GM23338 (cell line): ENCODE data around the gene GLIS2. TPM values are rescaled to one million over a fixed set of nuclear protein-coding genes. Genes with fewer than 3 reads are reported as not detected.

Experiments used
- ATAC-seq: fragments of 200-7000 bp; cut with Tn5 transposase; 3 replicates; pipeline ENCODE4 v1.9.1; 2020
- DNase-seq: peaks from one replicate; pipeline ENCODE4 v3.0.0-alpha.2; 2015; ENCODE audit warnings: low spot score
- H2AFZ ChIP-seq: fragments of 200-600 bp; sonication (generic); 2 replicates; pipeline ENCODE4 v1.8.0; 2016; ENCODE audit warnings: antibody characterized with exemption, mild to moderate bottlenecking, moderate library complexity
- H3F3A ChIP-seq: fragments of 200-600 bp; sonication (generic); replicated peaks from 2 replicates; pipeline ENCODE4 v1.8.0; 2017; ENCODE audit warnings: antibody characterized with exemption, mixed run types, low read depth
- H3K27ac ChIP-seq: fragments of 200-600 bp; sonication (generic); 2 replicates; pipeline ENCODE4 v1.6.1; 2016; ENCODE audit warnings: low read depth
- H3K27me3 ChIP-seq: fragments of 200-600 bp; sonication (generic); 2 replicates; pipeline ENCODE4 v1.8.0; 2016; ENCODE audit warnings: mild to moderate bottlenecking, mixed run types, moderate library complexity; ENCODE audit not compliant: insufficient read depth
- H3K36me3 ChIP-seq: fragments of 200-600 bp; sonication (generic); 2 replicates; pipeline ENCODE4 v1.8.0; 2016; ENCODE audit warnings: mild to moderate bottlenecking; ENCODE audit not compliant: insufficient read depth
- H3K4me1 ChIP-seq: fragments of 200-600 bp; sonication (generic); 2 replicates; pipeline ENCODE4 v1.8.0; 2016; ENCODE audit warnings: mild to moderate bottlenecking, moderate library complexity; ENCODE audit not compliant: insufficient read depth
- H3K4me2 ChIP-seq: fragments of 200-600 bp; sonication (generic); 2 replicates; pipeline ENCODE4 v1.7.1; 2017; ENCODE audit warnings: mixed run types
- H3K4me3 ChIP-seq: fragments of 200-600 bp; sonication (generic); 2 replicates; pipeline ENCODE4 v1.6.1; 2016; ENCODE audit warnings: mixed run types
- H3K79me2 ChIP-seq: fragments of 200-600 bp; sonication (generic); replicated peaks from 2 replicates; pipeline ENCODE4 v1.8.0; 2017; ENCODE audit warnings: mild to moderate bottlenecking; ENCODE audit not compliant: insufficient read depth
- H3K9me2 ChIP-seq: fragments of 200-600 bp; sonication (generic); 2 replicates; pipeline ENCODE4 v1.8.0; 2017; ENCODE audit not compliant: insufficient read depth
- H4K20me1 ChIP-seq: fragments of 200-600 bp; sonication (generic); replicated peaks from 2 replicates; pipeline ENCODE4 v1.8.0; 2017; ENCODE audit warnings: mild to moderate bottlenecking; ENCODE audit not compliant: insufficient read depth
- H3K27ac Mint-ChIP-seq: 2 replicates; pipeline ENCODE4 v1.8.0; 2020; ENCODE audit warnings: inconsistent platforms, mild to moderate bottlenecking, moderate library complexity, mixed read lengths
- H3K27me3 Mint-ChIP-seq: 3 replicates; pipeline ENCODE4 v1.8.0; 2022; ENCODE audit warnings: low read depth, mild to moderate bottlenecking, moderate library complexity, mixed read lengths, inconsistent platforms; ENCODE audit not compliant: insufficient read depth, poor library complexity
- H3K36me3 Mint-ChIP-seq: 3 replicates; pipeline ENCODE4 v1.8.0; 2021; ENCODE audit warnings: low read depth, mild to moderate bottlenecking, inconsistent platforms, moderate library complexity, mixed read lengths
- H3K4me1 Mint-ChIP-seq: 3 replicates; pipeline ENCODE4 v1.8.0; 2020; ENCODE audit warnings: mild to moderate bottlenecking, inconsistent platforms, mixed read lengths
- H3K4me3 Mint-ChIP-seq: 3 replicates; pipeline ENCODE4 v1.8.0; 2021; ENCODE audit warnings: moderate library complexity, mild to moderate bottlenecking, inconsistent platforms, mixed read lengths
- H3K9me3 Mint-ChIP-seq: 3 replicates; pipeline ENCODE4 v1.8.0; 2020; ENCODE audit warnings: moderate library complexity, mild to moderate bottlenecking, inconsistent platforms, mixed read lengths
- CTCF ChIP-seq, 2 experiments: fragments of 200-600 bp in 1 of 2; sonication (generic) in 1 of 2; conservative IDR thresholded peaks; 2 replicates each; pipeline versions ENCODE4 v1.5.1 to v1.6.1; 2016 to 2017; ENCODE audit warnings: antibody characterized with exemption in 2 of 2, low read depth in 2 of 2, mild to moderate bottlenecking in 2 of 2, moderate library complexity in 1 of 2
- POLR2AphosphoS5 ChIP-seq: IDR thresholded peaks from 2 replicates; pipeline ENCODE4 v1.6.1; 2016; ENCODE audit warnings: antibody characterized with exemption, low read depth
- STAT1 ChIP-seq: IDR thresholded peaks from one replicate; pipeline ENCODE4 v1.6.1; 2016; ENCODE audit warnings: antibody characterized with exemption; ENCODE audit not compliant: unreplicated experiment
- ZNF114 ChIP-seq: fragments of 250-450 bp; sonication (Bioruptor Pico); IDR thresholded peaks from 2 replicates; pipeline ENCODE4 v1.5.0; 2020; ENCODE audit warnings: mild to moderate bottlenecking, moderate library complexity
- ZNF462 ChIP-seq: fragments of 250-450 bp; sonication (Bioruptor Pico); IDR thresholded peaks from 2 replicates; pipeline ENCODE4 v1.5.0; 2020; ENCODE audit warnings: mild to moderate bottlenecking, moderate library complexity
- polyA plus RNA-seq: library from polyadenylated mRNA; unstranded; fragments of >200 nt; fragmentation: Nextera tagmentation; extraction: Ambion mirVana; gene quantifications from 2 replicates; pipeline ENCODE4 v1.2.1, GENCODE V29; 2016
- total RNA-seq: library from RNA; depleted of rRNA; stranded (reverse); fragments of >200 nt; shearing (Covaris generic); gene quantifications from 2 replicates; pipeline ENCODE4 v1.2.3, GENCODE V29; 2014

The GLIS2 gene
- total and polyA plus RNA-seq, 2 experiments from 2014 or later = 8.2 to 10.2 TPM

GRCh38 chr16:4270091-4270490, 45.8 kb upstream of the GLIS2 start (continued):
- TF ChIP-seq POLR2AphosphoS5 (no peak), ZNF462 (CRISPR knock-in tag) (no peak), ZNF114 (CRISPR knock-in tag) (no peak)

GRCh38 chr16:4270595-4270994, 45.3 kb upstream of the GLIS2 start:
- peaks cover 19% of the 10 kb centered on the region for H3F3A ChIP-seq
- Mint-ChIP-seq H3K4me1 (peaks cover 13% of the 10 kb centered on the region), H3K27me3 (peaks cover 20% of the 10 kb centered on the region), H3K36me3 (peaks cover 38% of the 10 kb centered on the region), H3K27ac (peak overlapping the region; percentile 95), H3K9me3 (peaks cover 4% of the 10 kb centered on the region; the same call in 2 of the 3 replicates), H3K4me3 (peak overlapping the region; percentile 94)
- peak overlapping the region; percentile 97 for H3K4me3 ChIP-seq
- no peaks in the 10 kb centered on the region for H3K9me2 ChIP-seq
- H3K27ac ChIP-seq = peak overlapping the region; percentile 100
- no peaks in the 10 kb centered on the region for H3K27me3 ChIP-seq
- TF ChIP-seq CTCF (conservative IDR thresholded peaks at IDR 0.05; ENCODE audit: low read depth in 2 of 2) (0 out of 4 replicates have a peak, but pooled peaks of 1 of the 2 experiments have one; percentile 18), STAT1 (no peak)
- no peak overlapping the region for H2AFZ ChIP-seq
- H4K20me1 ChIP-seq = peaks cover 14% of the 10 kb centered on the region
- H3K36me3 ChIP-seq = no peaks in the 10 kb centered on the region
- peaks cover 71% of the 10 kb centered on the region for H3K79me2 ChIP-seq
- DNase-seq (no peak), ATAC-seq (no peak)
- peaks cover 10% of the 10 kb centered on the region for H3K4me1 ChIP-seq
- peak overlapping the region; percentile 90 for H3K4me2 ChIP-seq
